GM12872 (cell line): ENCODE measurements around the gene PDE4A.

Experiments used
- CTCF ChIP-seq: IDR thresholded peaks from 3 replicates; pipeline ENCODE4 v1.5.1; 2011; ENCODE audit warnings: low read depth, mild to moderate bottlenecking, low read length, moderate library complexity; ENCODE audit not compliant: insufficient read depth

Gene PDE4A

DNA sequence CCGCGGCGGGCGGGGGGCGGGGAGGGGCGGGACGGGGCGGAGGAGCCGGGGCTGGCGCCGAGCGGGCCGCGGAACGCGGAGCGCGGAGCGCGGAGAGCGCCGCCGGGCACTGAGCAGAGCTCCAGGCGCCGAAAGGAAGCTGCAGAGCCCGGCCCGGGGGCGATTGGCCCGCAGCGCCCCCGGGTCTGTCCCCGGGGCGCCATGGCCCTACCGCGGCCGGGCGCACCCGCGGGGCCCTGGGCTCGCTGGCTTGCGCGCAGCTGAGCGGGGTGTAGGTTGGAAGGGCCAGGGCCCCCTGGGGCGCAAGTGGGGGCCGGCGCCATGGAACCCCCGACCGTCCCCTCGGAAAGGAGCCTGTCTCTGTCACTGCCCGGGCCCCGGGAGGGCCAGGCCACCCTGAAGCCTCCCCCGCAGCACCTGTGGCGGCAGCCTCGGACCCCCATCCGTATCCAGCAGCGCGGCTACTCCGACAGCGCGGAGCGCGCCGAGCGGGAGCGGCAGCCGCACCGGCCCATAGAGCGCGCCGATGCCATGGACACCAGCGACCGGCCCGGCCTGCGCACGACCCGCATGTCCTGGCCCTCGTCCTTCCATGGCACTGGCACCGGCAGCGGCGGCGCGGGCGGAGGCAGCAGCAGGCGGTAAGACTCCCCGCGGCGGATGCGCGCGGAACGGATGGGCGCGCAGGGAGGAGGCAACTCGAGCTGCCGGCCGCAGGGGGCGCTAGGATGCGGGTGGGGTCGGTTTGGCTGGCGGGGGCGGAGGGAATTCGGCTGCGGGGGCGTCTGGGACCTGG is at the start of gene PDE4A:
TSS of gene PDE4A (plus strand) at position 95 of the 796 bp plus-strand sequence. CDS start at position 322, 227 bp downstream.
- peak; percentile 43; the same call in 2 of the 3 replicates for TF ChIP-seq CTCF

DNA sequence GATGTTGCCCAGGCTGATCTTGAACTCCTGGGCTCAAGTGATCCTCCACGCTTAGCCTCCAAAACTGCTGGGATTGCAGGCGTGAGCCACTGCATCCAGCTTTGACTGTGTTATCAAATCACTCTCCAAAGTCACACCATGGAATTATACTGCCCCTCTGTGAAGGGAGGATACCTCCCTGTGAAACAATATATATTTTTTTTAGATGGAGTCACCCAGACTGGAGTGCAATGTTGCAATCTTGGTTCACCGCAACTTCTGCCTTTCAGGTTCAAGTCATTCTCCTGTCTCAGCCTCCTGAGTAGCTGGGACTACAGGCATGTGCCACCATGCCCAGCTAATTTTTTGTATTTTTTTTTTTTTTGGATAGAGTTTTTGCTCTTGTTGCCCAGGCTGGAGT is 47.6 kb upstream of the PDE4A start:
- TF ChIP-seq CTCF = no peak

- no peak for TF ChIP-seq CTCF
These were observed 45.4 kb upstream of the PDE4A start for GRCh38 chr19:10374931-10375330.

DNA sequence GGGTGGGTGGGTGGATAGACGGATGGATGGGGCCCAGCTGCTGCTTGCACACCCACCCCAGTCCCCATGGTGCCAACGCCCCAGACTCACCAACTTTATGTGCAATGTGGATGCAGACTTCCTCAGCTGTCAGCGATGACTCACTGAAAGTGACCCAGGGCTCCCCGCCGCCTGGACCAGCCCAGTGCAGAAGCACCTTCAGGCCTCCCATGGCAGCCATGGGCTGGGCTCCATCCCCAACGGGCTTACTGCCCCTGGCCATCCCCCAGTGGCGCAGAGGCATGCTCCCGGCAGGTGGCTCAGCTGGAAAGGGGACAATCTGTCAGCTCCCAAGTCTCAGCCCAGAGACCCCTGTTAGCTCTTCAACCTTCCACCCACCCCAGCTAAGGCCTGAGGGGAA is 42.2 kb upstream of the PDE4A start:
- no peak for TF ChIP-seq CTCF

GRCh38 chr19:10379880-10380312 is 40.4 kb upstream of the PDE4A start:
- TF ChIP-seq CTCF = no peak

GRCh38 chr19:10380313-10381102 is 39.8 kb upstream of the PDE4A start, which contains the start of gene TYK2:
TSS of gene TYK2 (minus strand) at chr19:10380572. CDS start at chr19:10378406, 2,166 bp downstream.
- TF ChIP-seq CTCF = no peak

- TF ChIP-seq CTCF = peak; percentile 13; the same call in 1 of the 3 replicates
These were observed 35.8 kb upstream of the PDE4A start for GRCh38 chr19:10384580-10384979.
